Common myeloid progenitor, CD34-positive (primary cell): ENCODE data around the gene INSL3.
"Not testable (repeated sequence)": the region's sequence is repeated elsewhere in the genome, so short reads cannot be mapped to it uniquely, and the experiment has no call there.

Experiments
- CTCF ChIA-PET: fragments of 350-600 bp; sonication (Branson Sonifier 250); formaldehyde crosslinking; loops from one replicate; lab custom pipeline; 2021; ENCODE audit warnings: antibody characterized with exemption; lab: Charles Lee
- POLR2A ChIA-PET: fragments of 350-600 bp; sonication (Branson Sonifier 250); formaldehyde crosslinking; loops from one replicate; lab custom pipeline; 2021; ENCODE audit warnings: antibody characterized with exemption; lab: Charles Lee
- DNase-seq, 3 donors: peaks; one replicate each; pipeline versions ENCODE4 v3.0.0 to v3.0.0-alpha.2; 2013
- H3K27ac ChIP-seq, 2 experiments: 1 replicate in 1 of 2; 2 replicates in 1 of 2; pipeline ENCODE4 v1.7.0; 2013; ENCODE audit warnings: inconsistent platforms in 2 of 2, low read length in 2 of 2, mild to moderate bottlenecking in 2 of 2, low read depth in 1 of 2, moderate library complexity in 1 of 2; ENCODE audit not compliant: severe bottlenecking in 2 of 2, insufficient read depth in 1 of 2, poor library complexity in 1 of 2
- H3K27me3 ChIP-seq, 5 experiments: replicated peaks in 2 of 5; 1 replicate in 3 of 5; 2 replicates in 2 of 5; pipeline versions ENCODE4 v1.6.1 to v1.7.0; 2013; ENCODE audit warnings: low read length in 4 of 5, mild to moderate bottlenecking in 2 of 5, moderate library complexity in 2 of 5, inconsistent platforms in 1 of 5; ENCODE audit not compliant: insufficient read depth in 5 of 5, control insufficient read depth in 4 of 5
- H3K36me3 ChIP-seq, 4 experiments: 1 replicate in 2 of 4; 2 replicates in 2 of 4; pipeline versions ENCODE4 v1.6.1 to v1.7.0; 2013; ENCODE audit warnings: low read length in 3 of 4, control low read depth in 1 of 4, mild to moderate bottlenecking in 1 of 4; ENCODE audit not compliant: control insufficient read depth in 4 of 4, insufficient read depth in 4 of 4
- H3K4me1 ChIP-seq, 4 experiments: 1 replicate in 3 of 4; 2 replicates in 1 of 4; pipeline versions ENCODE4 v1.6.1 to v1.7.1; 2013; ENCODE audit warnings: low read length in 3 of 4, mild to moderate bottlenecking in 3 of 4, control low read depth in 1 of 4, inconsistent platforms in 1 of 4, moderate library complexity in 1 of 4; ENCODE audit not compliant: control insufficient read depth in 4 of 4, insufficient read depth in 4 of 4; ENCODE audit errors: control extremely low read depth in 1 of 4
- H3K4me3 ChIP-seq, 7 experiments: 1 replicate in 4 of 7; 2 replicates in 3 of 7; pipeline versions ENCODE4 v1.5.1 to v1.7.0; 2013; ENCODE audit warnings: mild to moderate bottlenecking in 7 of 7, low read length in 6 of 7, moderate library complexity in 6 of 7, inconsistent platforms in 2 of 7, low read depth in 2 of 7, control low read depth in 1 of 7; ENCODE audit not compliant: insufficient read depth in 4 of 7, control insufficient read depth in 1 of 7; ENCODE audit errors: extremely low read depth in 1 of 7
- H3K9me3 ChIP-seq, 5 experiments: 1 replicate in 4 of 5; 2 replicates in 1 of 5; pipeline versions ENCODE4 v1.6.1 to v1.7.1; 2013; ENCODE audit warnings: low read length in 4 of 5, mild to moderate bottlenecking in 2 of 5, inconsistent platforms in 1 of 5, low read depth in 1 of 5, moderate library complexity in 1 of 5; ENCODE audit not compliant: control insufficient read depth in 4 of 5, insufficient read depth in 2 of 5; ENCODE audit errors: control extremely low read depth in 1 of 5
- WGBS: methylation state at CpG from one replicate; pipeline ENCODE4 v1.1.5; 2013; ENCODE audit not compliant: insufficient coverage; 5-methylcytosine and 5-hydroxymethylcytosine counted together

INSL3 gene

DNA sequence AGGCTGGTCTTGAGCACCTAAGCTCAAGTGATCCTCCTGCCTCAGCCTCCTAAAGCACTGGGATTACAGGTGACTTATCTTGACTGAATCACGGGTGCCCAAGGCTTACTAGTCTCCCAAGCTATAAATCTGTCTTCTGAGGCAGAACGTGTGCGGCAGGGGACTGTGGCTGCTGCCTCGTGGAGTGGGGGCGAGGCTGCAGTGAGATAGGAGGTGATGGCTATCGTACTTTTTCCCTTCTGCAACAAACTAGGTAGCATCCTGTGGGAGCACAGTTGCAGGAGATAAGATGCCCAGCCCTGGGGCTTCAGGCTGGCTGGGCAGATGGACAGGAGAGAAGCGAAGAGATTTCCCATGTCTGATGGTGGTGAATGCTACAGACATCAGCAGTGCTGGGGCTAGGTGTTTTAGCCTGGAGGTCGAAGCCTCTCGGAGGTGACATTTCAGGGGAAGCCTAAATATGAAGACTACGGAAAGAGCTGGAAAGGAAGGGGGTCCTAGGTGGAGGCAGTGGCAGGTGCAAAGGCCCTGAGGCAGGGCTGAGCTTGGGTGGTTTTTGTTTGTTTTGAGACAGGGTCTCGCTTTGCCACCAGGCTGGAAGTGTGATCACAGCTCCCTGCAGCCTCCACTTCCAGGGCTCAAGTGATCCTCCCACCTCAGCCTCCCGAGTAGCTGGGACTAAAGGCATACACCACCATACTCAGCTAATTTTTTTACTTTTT is 19.0 kb downstream of the INSL3 start:
- Histone ChIP-seq H3K36me3 (no peaks in the 10 kb centered on the region), H3K4me3 (no peak overlapping the region), H3K27ac (no peak overlapping the region), H3K4me1 (peaks cover 0 to 13% (median 10%) of the 10 kb centered on the region in 4 experiments), H3K27me3 (no peaks in the 10 kb centered on the region), H3K9me3 (no peaks in the 10 kb centered on the region)
- DNase-seq = no peak
- CTCF ChIA-PET = interaction anchor here (0.6 to 2.8 kb wide), 13 partner anchors 8 to 57 kb away, joined by 3 to 14 read pairs (median 4); partner anchors contain the start of genes B3GNT3 and RPL18A
- 69% methylated on average over 11 of the region's 12 CpGs for WGBS
- POLR2A ChIA-PET = interaction anchor here (0.6 to 1.6 kb wide), 7 partner anchors 11 to 153 kb away, joined by 3 to 6 read pairs (median 4); no protein-coding TSS in a partner anchor

- H3K27me3 ChIP-seq, POLR2A ChIA-PET: not testable (repeated sequence)
- 100% methylated on average over 3 of the region's 3 CpGs for WGBS
Observed at GRCh38 chr19:17798599-17798998, 22.7 kb downstream of the INSL3 start.

DNA sequence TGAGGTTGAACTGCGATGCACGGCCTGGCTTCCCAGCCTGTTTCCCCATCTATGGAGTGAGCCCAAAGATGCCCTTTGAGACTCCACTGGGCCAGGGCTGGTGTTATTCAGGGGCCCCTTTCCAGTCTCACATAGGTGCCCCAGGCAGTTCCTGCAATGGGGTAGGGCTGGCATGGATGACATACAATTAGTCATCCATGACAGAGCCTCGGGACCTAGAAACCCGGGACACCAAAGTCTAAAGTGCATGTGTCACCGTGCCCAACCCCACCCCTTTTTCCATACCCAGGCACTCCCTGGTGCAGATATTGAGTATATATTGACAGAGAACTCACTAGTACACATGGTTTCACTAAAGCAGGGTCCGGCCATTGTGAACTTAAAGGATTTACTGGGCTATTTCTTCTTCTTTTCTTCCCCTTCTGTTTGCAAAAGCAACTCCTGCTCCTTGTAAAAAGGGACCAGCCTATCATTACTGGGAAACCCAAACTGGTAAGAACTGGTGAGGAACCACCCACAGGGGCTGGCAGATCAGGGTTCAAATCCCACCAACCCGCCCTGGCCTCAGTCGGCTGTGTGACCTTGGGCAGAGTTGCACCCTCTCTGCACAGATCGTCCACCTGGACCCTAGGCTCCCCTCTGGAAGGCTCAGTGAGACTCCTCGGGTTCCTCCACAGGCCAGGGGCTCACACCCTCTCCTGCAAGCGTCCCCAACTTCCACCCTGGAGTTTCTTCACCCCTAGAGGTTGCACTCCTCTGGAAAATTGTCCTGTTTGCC is 23.7 kb downstream of the INSL3 start:
- WGBS = 93% methylated on average over 9 of the region's 11 CpGs
- ChIA-PET CTCF (interaction anchor here (0.8 to 1.7 kb wide), 3 partner anchors 50 to 57 kb away, joined by 3 to 4 read pairs (median 4); partner anchors contain the start of gene JAK3), POLR2A (no interaction called here)
- peak in 1 of 3 donors; percentile 33 for DNase-seq
- no peak overlapping the region for H3K4me3 ChIP-seq
- H3K27me3 ChIP-seq = no peaks in the 10 kb centered on the region
- H3K9me3 ChIP-seq = no peaks in the 10 kb centered on the region
- H3K36me3 ChIP-seq = no peaks in the 10 kb centered on the region
- peaks cover 0 to 34% (median 30%) of the 10 kb centered on the region in 4 experiments for H3K4me1 ChIP-seq
- no peak overlapping the region for H3K27ac ChIP-seq

More at GRCh38 chr19:17798599-17798998, 22.7 kb downstream of the INSL3 start:
- H3K27ac ChIP-seq, H3K4me3 ChIP-seq, DNase-seq, H3K9me3 ChIP-seq, H3K36me3 ChIP-seq: not testable (repeated sequence)
- CTCF ChIA-PET = interaction anchor here (0.7 to 0.9 kb wide), 2 partner anchors 10 to 14 kb away, joined by 3 read pairs; no protein-coding TSS in a partner anchor
- peaks cover 0 to 35% (median 34%) of the 10 kb centered on the region in 4 experiments for H3K4me1 ChIP-seq

DNA sequence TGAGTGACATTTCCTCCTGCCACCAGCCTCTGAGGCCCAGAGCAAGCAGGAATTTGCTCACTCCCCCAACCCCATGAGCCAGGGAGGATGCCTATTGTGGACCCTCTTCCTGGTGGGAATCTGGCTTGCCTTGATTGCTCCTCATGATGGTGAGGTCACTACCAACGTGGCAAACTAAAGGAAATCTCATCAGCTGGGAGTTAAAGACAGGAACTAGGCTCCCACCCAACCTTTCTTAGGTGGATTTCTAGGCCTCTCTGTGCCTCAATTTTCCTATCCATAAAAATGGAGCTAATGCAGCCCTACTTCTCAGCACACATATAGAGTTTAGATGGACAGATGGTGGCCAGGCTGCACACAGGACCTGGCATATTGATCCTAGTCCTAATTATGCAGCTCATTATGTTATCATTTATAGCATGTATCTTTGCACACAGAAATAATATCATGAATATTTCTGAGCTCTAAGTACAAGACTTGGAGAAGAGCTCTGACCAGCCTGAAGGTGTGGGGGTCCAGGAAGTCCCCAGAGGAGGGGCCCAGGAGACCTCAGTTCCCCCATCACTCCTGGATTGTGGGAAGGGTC is 24.4 kb downstream of the INSL3 start:
- Histone ChIP-seq H3K27ac (no peak overlapping the region), H3K4me1 (peaks cover 0 to 40% (median 31%) of the 10 kb centered on the region in 4 experiments), H3K9me3 (no peaks in the 10 kb centered on the region), H3K36me3 (no peaks in the 10 kb centered on the region), H3K27me3 (no peaks in the 10 kb centered on the region), H3K4me3 (no peak overlapping the region)
- no peak for DNase-seq
- no CpG with 5 or more reads among the region's 1 CpG for WGBS
- POLR2A ChIA-PET = no interaction called here
- CTCF ChIA-PET = interaction anchor here (0.8 to 1.7 kb wide), 3 partner anchors 51 to 58 kb away, joined by 3 to 4 read pairs (median 4); partner anchors contain the start of gene JAK3

DNA sequence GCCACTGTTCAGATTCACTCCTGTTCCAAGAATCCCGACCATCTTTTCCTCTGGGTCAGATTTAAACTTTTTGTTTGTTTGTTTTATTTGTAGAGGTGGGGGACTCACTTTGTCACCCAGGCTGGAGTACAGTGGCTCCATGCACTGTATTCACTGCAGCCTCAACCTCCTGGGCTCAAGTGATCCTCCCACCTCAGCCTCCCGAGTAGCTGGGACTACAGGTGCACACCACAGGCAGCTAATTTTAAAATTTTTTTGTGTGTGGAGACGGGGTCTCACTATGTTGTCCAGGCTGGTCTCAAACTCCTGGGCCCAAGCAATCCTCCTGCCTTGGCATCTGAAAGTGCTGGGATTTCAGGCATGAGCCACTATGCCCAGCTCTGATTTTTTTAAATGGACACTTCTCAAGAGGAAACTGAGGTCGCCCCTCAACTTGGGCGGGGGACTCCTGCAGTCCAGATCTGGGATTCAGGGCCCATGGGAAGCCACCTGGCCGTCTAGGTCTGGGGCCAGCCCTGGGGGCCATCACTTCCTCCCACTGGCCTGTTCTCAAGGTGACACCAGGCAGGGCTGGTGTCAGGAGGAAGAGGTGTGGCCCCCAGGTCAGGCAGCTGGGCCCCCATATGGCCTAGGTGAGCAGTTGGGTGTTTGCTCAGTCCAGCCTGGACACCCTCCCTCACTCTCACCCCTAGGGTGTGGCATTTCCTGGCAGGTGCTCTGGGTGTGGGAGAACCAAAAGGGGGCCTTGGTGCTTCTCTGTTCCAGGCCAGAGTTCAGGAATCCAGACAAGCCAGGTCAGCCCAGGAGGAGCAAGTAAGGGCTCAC is 25.1 kb downstream of the INSL3 start:
- no peak for DNase-seq
- CTCF ChIA-PET = interaction anchor here (0.8 to 3.0 kb wide), 5 partner anchors 12 to 59 kb away, joined by 3 to 6 read pairs (median 4); partner anchors contain the start of gene JAK3
- Histone ChIP-seq H3K27ac (no peak overlapping the region), H3K27me3 (no peaks in the 10 kb centered on the region), H3K36me3 (no peaks in the 10 kb centered on the region), H3K9me3 (no peaks in the 10 kb centered on the region), H3K4me1 (peaks cover 0 to 46% (median 38%) of the 10 kb centered on the region in 4 experiments), H3K4me3 (no peak overlapping the region)
- WGBS = 69% methylated on average over 4 of the region's 6 CpGs
- POLR2A ChIA-PET = no interaction called here

- Histone ChIP-seq H3K27me3 (no peaks in the 10 kb centered on the region), H3K9me3 (no peaks in the 10 kb centered on the region), H3K4me1 (peaks cover 0 to 54% (median 46%) of the 10 kb centered on the region in 4 experiments), H3K27ac (no peak overlapping the region), H3K36me3 (no peaks in the 10 kb centered on the region), H3K4me3 (peak overlapping the region in 5 of 7 experiments; percentile 26 to 72 (median 61))
- ChIA-PET POLR2A (no interaction called here), CTCF (interaction anchor here (0.8 to 5.6 kb wide), 5 partner anchors 11 to 64 kb away, joined by 3 to 36 read pairs (median 4); partner anchors contain the start of gene RPL18A)
- no peak for DNase-seq
- WGBS = 61% methylated on average over 11 of the region's 14 CpGs
Observed at GRCh38 chr19:17795495-17795856, 25.8 kb downstream of the INSL3 start.
